Psoas muscle (tissue), 8 donors: ENCODE data around the gene MYMK. TPM values are rescaled to one million over a fixed set of nuclear protein-coding genes. Genes with fewer than 3 reads are reported as not detected.
"Not testable (repeated sequence)": the region's sequence is repeated elsewhere in the genome, so short reads cannot be mapped to it uniquely, and the experiment has no call there.

Source experiments
- ATAC-seq, 4 donors: fragments of 200-7000 bp; cut with Tn5 transposase; one replicate each; pipeline ENCODE4 v1.9.1; 2020; ENCODE audit warnings: moderate library complexity in 3 of 4, mild to moderate bottlenecking in 2 of 4
- DNase-seq, 2 donors: peaks; one replicate each; pipeline ENCODE4 v3.0.0-alpha.2; 2020
- H3K27ac ChIP-seq: fragments of 200-600 bp; one replicate; pipeline ENCODE4 v1.8.0; 2022
- H3K27me3 ChIP-seq, 3 donors: fragments of 200-600 bp in 1 of 3; one replicate each; pipeline versions ENCODE4 v1.6.1 to v1.8.0; 2013 to 2022; ENCODE audit warnings: low read length in 2 of 3, mild to moderate bottlenecking in 2 of 3, moderate library complexity in 1 of 3; ENCODE audit not compliant: insufficient read depth in 3 of 3
- H3K36me3 ChIP-seq, 2 donors: fragments of 200-600 bp in 1 of 2; one replicate each; pipeline versions ENCODE4 v1.6.1 to v1.8.0; 2013 to 2022; ENCODE audit warnings: low read depth in 1 of 2, mild to moderate bottlenecking in 1 of 2, moderate library complexity in 1 of 2; ENCODE audit not compliant: insufficient read depth in 1 of 2
- H3K4me1 ChIP-seq: fragments of 200-600 bp; one replicate; pipeline ENCODE4 v1.8.0; 2022
- H3K4me3 ChIP-seq: fragments of 200-600 bp; one replicate; pipeline ENCODE4 v1.8.0; 2022; ENCODE audit warnings: mild to moderate bottlenecking
- H3K9me3 ChIP-seq: fragments of 200-600 bp; one replicate; pipeline ENCODE4 v1.8.0; 2022
- WGBS, 3 donors: extraction: QIAGEN DNeasy Blood & Tissue Kit; methylation state at CpG; one replicate each; pipeline versions ENCODE4 v1.1.6 to v1.1.7; 2013; 5-methylcytosine and 5-hydroxymethylcytosine counted together
- intact Hi-C, 2 donors: fragments of 100-400 bp; cut with DNase I; formaldehyde crosslinking; loops; one replicate each; pipeline versions ENCODE4 v1.11.0 to v1.14.2; 2022
- polyA plus RNA-seq, 3 donors: library from polyadenylated mRNA; stranded (reverse); fragments of 200-250 nt; gene quantifications; one replicate each; pipeline ENCODE4 v1.2.3, GENCODE V29; 2013
- total RNA-seq, 4 donors: library from RNA; stranded (reverse); fragmentation: NEBNext Ultra II Directional in 2 of 4; extraction: Animal tissue kit (Norgen Biotek cat#: 25700) in 2 of 4; gene quantifications; one replicate each; pipeline versions ENCODE4 v1.2.1 to v1.2.4, GENCODE V29; 2021 to 2023
- TF ChIP-seq, protein P1 (sequence below): fragments of 200-600 bp; IDR thresholded peaks from one replicate; pipeline ENCODE4 v1.8.0; 2022; ENCODE audit warnings: antibody characterized with exemption
- donor health status: healthy with polysubstance abuse.
- donor health status: DM: no; HTN: no; CAD: no; lungs with moderate emphysema.
- donor health status: Bipolar disorder and iron deficiency.
- donor health status: healthy.
- donor health status: DM: yes; HTN: yes; CAD: no.
- donor health status: DM: no; HTN: no; CAD: no.
- donor health status: DM: no; HTN: no; CAD: no.
- donor health status: DM: yes; HTN: yes; CAD: no.

MYMK gene
- total and polyA plus RNA-seq, 7 donors: 0.05 to 4.5 (median 0.52) TPM; not detected in 3

DNA sequence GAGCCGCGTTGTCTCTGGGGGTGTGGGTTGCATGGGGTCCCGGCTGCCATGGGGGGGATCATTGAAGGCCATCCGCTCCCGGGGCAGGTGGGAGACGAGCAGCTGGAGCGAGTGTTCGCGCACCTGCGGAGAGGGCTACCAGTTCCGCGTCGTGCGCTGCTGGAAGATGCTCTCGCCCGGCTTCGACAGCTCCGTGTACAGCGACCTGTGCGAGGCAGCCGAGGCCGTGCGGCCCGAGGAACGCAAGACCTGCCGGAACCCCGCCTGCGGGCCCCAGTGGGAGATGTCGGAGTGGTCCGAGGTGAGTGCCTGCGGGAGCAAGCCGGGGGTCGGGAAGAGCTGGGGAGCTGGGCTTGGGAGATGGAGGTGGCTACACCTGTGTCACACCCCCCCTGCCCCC, 43.4 kb upstream of the MYMK start:
- 94 to 96% (median 95%) methylated on average over 30 to 33 of the region's 33 CpGs for WGBS, 3 donors
- intact Hi-C loops: no loop called here
- ATAC-seq: no peak
- H3K4me3 ChIP-seq: no peak overlapping the region
- H3K4me1 ChIP-seq: no peaks in the 10 kb centered on the region
- H3K9me3 ChIP-seq: no peaks in the 10 kb centered on the region
- TF ChIP-seq, protein P1, sequence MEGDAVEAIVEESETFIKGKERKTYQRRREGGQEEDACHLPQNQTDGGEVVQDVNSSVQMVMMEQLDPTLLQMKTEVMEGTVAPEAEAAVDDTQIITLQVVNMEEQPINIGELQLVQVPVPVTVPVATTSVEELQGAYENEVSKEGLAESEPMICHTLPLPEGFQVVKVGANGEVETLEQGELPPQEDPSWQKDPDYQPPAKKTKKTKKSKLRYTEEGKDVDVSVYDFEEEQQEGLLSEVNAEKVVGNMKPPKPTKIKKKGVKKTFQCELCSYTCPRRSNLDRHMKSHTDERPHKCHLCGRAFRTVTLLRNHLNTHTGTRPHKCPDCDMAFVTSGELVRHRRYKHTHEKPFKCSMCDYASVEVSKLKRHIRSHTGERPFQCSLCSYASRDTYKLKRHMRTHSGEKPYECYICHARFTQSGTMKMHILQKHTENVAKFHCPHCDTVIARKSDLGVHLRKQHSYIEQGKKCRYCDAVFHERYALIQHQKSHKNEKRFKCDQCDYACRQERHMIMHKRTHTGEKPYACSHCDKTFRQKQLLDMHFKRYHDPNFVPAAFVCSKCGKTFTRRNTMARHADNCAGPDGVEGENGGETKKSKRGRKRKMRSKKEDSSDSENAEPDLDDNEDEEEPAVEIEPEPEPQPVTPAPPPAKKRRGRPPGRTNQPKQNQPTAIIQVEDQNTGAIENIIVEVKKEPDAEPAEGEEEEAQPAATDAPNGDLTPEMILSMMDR: no peak
- DNase-seq: no peak
- no peaks in the 10 kb centered on the region for H3K36me3 ChIP-seq
- peaks cover 0 to 45% (median 6%) of the 10 kb centered on the region in 3 donors for H3K27me3 ChIP-seq
- no peak overlapping the region for H3K27ac ChIP-seq

DNA sequence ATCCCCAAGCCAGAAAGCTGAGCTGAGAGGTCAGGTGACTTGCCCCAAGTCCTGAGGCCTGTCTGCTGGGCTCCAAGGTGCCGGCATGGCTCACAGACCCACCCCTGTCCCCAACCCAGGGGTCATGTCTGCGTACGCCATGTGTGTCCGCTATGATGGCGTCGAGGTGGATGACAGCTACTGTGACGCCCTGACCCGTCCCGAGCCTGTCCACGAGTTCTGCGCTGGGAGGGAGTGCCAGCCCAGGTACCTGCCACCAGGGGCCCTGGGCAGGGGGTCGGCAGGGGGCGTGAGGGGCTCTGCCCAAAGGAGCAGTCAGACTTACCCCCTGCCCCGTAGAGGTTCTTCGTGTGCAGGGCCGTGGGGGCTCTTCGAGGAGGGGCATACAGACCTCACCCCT, 42.1 kb upstream of the MYMK start:
- TF ChIP-seq, protein P1: no peak
- no peak for DNase-seq
- no peaks in the 10 kb centered on the region for H3K4me1 ChIP-seq
- H3K27me3 ChIP-seq: peaks cover 0 to 35% (median 5%) of the 10 kb centered on the region in 3 donors
- intact Hi-C loops: no loop called here
- no peak overlapping the region for H3K27ac ChIP-seq
- 93 to 95% (median 95%) methylated on average over 17 of the region's 17 CpGs for WGBS, 3 donors
- ATAC-seq: no peak
- H3K9me3 ChIP-seq: no peaks in the 10 kb centered on the region
- no peak overlapping the region for H3K4me3 ChIP-seq
- H3K36me3 ChIP-seq: no peaks in the 10 kb centered on the region

DNA sequence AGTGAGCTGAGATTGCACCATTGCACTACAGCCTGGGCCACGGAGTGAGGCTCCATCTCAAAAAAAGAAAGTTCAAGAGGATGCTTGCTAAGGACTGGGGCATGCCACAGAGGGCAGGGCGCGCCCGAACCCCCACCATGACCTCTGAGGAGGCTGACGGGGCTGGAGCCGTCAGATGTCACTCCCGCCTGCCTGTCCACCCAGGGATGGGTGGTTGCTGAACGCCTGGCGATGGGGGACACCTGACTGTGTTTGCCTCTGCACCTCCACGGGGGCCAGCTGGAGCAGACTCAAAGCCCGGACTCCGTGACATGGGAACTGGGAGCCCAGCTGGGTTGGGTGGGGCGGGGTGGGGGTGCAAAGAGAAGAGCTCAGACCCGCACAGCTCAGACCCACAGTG, 41.6 kb upstream of the MYMK start:
- Histone ChIP-seq H3K36me3 (no peaks in the 10 kb centered on the region), H3K4me1 (no peaks in the 10 kb centered on the region), H3K4me3 (no peak overlapping the region), H3K27ac (no peak overlapping the region), H3K9me3 (no peaks in the 10 kb centered on the region), H3K27me3 (peaks cover 0 to 34% (median 5%) of the 10 kb centered on the region in 3 donors)
- ATAC-seq (no peak), DNase-seq (no peak)
- TF ChIP-seq, protein P1: no peak
- intact Hi-C loops: no loop called here
- WGBS, 3 donors: 88 to 94% (median 91%) methylated on average over 14 of the region's 14 CpGs

DNA sequence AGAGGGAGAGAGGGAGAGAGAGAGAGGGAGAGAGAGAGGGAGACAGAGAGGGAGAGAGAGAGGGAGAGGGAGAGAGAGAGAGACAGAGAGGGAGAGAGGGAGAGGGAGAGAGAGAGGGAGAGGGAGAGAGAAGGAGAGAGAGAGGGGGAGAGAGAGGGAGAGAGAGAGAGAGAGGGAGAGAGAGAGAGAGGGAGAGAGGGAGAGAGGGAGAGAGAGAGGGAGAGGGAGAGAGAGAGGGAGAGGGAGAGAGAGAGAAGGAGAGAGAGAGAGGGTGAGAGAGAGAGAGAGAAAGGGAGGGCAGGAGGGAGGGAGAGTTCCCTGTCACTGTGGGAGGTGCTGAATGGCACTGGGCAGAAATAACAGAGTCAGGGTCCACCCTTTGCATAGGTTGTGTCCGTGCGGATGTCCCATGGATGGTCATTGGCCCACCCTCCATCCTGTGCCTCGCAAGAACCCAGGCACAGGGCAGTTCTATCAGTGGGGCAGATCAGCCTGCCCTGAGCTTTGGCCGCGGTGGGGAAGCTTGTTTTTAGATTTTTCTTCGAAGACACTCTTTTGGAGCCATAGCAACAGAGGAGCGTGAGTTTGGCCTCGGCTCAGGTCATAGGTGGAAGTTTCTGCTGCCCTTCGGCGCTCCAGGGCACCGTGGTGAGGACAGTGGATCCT, 39.8 kb upstream of the MYMK start:
- ATAC-seq (no peak), DNase-seq (no peak)

DNA sequence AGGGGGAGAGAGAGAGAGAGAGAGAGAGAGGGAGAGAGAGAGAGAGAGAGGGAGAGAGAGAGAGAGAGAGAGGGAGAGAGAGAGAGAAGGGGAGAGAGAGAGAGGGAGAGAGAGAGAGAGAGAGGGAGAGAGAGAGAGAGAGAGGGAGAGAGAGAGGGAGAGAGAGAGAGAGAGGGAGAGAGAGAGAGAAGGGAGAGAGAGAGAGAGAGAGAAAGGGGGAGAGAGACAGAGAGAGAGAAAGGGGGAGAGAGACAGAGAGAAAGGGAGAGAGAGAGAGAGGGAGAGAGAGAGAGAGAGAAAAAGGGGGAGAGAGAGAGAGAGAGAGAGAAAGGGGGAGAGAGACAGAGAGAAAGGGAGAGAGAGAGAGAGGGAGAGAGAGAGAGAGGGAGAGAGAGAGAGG, 39.1 kb upstream of the MYMK start:
- H3K4me1 ChIP-seq, intact Hi-C loops, H3K27ac ChIP-seq, ATAC-seq, H3K9me3 ChIP-seq, H3K36me3 ChIP-seq, DNase-seq, H3K4me3 ChIP-seq: not testable (repeated sequence)
- H3K27me3 ChIP-seq: peaks cover 0 to 30% (median 3%) of the 10 kb centered on the region in 3 donors

More for the DNA sequence above, 39.8 kb upstream of the MYMK start:
- intact Hi-C loops: no loop called here
- peaks cover 0 to 32% (median 6%) of the 10 kb centered on the region in 3 donors for H3K27me3 ChIP-seq
- TF ChIP-seq, protein P1: no peak
- H3K36me3 ChIP-seq: no peaks in the 10 kb centered on the region
- 77 to 85% (median 82%) methylated on average over 11 of the region's 11 CpGs for WGBS, 3 donors
- no peaks in the 10 kb centered on the region for H3K9me3 ChIP-seq
- no peak overlapping the region for H3K27ac ChIP-seq
- no peaks in the 10 kb centered on the region for H3K4me1 ChIP-seq
- H3K4me3 ChIP-seq: no peak overlapping the region
